ENCODE results near the gene MAPK6.
A peak's percentile ranks its signal among the peaks of the same experiment; 100 is the strongest.
"Not testable (repeated sequence)": the region's sequence is repeated elsewhere in the genome, so short reads cannot be mapped to it uniquely, and the experiment has no call there.

MAPK6 gene

DNA sequence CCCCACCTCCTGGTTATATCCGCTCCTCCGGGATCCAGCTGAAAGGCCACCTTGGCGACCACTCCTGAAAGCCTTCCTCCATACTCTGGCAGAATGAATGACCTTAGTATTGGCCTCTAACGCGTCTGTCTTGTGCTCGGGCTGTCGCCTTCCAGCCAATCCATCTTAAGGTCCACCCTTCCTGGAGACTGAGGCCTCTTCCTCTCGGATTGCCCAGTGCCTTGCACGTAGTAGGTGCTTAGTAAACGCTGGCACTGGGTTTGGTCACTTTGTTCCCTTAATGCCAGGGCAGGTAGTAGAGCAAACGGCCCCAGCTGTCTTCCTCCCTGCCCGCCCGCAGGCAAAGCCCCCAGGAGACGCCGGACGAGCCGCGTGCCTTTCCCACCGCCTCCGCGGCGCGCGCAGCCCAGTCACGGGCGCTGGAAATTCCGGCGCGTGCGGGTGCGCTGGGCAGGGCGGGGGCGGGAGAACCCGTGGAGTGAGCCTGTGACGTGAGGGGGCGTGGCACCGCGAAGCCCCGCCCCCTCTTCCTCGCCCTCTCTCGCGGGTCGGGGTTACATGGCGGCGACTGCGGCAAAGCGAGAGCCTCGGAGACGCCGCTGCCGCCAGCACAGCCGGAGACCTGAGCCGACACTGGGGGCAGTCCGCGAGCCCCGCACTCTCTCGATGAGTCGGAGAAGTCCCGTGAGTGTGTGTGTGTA, at the start of gene MAPK6:
Gene MAPK6, plus strand, starts transcription at position 527 of the 701 bp plus-strand sequence. CDS start 27,242 bp downstream, outside the sequence.
- peak; percentile 85 for DNase-seq

DNA sequence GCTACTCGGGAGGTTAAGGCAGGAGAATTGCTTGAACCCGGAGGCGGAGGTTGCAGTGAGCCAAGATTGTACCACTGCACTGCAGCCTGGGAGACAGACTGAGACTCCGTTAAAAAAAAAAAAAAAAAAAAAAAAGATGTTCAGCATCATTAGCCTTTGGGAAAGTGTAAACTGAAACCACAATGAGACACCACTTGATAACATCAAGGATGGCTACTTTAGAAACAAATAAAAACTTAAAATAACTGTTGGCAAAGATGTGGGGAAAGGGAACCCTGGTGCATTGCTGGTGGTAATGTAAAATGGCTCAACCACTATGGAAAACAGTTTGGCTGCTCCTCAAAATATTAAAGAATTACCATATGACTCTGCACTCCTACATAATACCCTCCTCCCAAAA, 49.3 kb upstream of the MAPK6 start:
- DNase-seq = no peak

DNA sequence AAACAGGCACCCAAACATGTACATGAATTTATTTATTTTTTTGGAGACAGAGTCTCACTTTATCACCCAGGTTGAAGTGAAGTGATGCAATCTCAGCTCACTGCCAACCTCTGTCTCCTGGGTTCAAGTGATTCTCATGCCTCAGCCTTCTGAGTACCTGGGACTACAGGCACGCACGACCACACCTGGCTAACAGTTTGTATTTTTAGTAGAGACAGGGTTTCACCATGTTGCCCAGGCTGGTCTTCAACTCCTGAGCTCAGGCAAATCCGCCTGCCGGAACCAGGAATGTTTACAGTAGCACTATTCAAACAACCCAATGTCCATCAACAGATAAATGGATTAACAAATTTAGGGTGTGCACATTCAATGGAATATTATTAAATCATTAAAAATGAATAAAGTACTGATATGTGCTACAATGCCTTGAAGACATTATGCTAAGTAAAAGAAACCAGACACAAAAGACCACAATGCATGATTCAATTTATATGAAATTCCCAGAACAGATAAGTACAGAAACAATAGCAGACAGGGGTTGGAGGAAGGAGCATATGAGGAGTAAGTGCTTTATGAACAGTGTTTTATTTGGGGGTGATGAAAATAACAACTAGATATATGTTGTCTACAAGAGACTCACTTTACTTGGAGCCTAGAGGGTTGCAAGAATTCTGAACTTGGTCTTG, 48.7 kb upstream of the MAPK6 start:
- DNase-seq = no peak

DNA sequence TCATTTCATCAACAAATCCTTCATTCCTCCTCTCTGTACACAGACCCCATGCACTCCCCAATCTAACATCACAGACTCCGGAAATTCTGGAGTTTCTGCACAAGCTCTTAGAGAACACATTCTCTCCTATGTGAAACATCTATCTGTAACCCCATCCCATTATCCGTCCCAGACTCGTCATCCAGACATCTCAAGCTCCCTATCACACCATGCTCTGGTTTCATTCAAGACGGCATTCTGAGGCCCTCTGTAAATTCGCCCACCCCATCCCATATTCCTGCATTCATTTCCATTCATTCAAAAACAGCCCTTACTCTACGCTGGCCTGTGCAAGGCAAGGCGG, 48.0 kb upstream of the MAPK6 start:
- DNase-seq = no peak

DNA sequence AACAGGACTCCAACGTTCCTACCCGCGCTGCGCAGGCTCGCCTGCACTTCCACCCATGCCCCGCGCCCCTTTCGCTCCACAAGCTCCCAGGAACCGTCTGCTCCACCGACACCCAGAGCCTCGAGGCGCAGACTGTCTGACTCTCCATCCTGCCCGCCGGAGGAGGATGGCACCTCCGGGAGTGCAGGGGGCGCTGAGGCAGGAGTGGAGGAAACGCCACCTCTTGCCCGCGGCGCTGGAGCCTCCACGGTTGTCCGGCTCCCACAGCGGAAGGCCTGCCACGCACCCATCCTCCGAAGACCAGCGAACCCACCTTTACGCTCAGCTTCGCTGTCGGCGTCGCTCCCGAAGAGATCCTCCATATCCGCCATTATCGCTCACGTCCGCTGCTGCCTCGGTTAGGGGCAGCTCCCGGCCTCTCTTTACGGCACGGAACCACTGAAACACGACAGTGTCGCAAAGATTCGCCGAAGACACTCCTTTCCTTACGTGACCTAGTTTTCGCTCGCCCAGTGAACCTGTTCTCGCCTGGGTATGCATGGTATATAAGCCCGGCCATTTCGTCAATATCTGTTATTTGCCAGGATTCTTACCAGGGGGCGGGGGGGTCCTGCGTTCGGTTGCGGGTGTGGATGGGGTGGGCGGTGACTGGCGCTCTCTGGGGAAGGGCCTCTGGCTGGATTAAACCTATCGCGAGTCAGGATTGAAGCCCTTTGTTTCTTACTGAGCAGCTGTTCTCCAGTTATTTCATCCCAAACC, 47.5 kb upstream of the MAPK6 start, which contains the start of gene LEO1:
Gene LEO1, minus strand, starts transcription at position 404 of the 759 bp plus-strand sequence. Its CDS starts 33 bp downstream, at position 371.
- DNase-seq = peak; percentile 96

DNA sequence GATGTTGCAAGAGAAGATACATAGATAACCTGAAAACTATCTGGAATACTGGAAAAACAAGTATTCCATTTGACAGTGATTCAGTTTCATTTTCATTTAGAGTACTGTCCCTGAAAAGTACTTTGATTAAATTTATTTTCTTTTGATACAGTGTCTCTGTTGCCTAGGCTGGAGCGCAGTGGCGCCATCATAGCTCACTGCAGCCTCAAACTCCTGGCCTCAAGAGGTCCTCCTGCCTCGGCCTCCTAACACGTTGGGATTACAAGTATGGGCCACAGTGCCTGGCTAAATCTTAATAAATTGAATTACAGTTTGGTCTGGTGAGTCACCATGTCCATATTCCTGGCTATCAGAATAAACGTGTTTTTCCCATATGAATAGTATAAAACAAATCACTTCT, 45.8 kb upstream of the MAPK6 start:
- DNase-seq = no peak

DNA sequence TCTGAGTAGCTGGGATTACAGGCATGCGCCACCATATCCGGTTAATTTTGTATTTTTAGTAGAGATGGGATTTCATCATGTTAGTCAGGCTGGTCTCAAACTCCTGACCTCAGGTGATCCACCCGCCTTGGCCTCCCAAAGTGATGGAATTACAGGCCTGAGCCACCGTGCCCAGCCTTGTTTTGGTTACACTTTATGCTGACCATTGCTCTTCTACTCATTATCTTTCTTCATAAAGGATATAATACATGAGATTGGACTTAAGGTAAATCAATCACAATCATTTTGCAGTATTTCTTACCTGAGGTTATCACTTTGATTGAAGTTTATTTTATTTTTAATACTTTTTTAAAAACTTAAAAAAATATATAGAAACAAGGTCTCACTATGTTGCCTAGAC, 45.2 kb upstream of the MAPK6 start:
- no peak for DNase-seq

DNA sequence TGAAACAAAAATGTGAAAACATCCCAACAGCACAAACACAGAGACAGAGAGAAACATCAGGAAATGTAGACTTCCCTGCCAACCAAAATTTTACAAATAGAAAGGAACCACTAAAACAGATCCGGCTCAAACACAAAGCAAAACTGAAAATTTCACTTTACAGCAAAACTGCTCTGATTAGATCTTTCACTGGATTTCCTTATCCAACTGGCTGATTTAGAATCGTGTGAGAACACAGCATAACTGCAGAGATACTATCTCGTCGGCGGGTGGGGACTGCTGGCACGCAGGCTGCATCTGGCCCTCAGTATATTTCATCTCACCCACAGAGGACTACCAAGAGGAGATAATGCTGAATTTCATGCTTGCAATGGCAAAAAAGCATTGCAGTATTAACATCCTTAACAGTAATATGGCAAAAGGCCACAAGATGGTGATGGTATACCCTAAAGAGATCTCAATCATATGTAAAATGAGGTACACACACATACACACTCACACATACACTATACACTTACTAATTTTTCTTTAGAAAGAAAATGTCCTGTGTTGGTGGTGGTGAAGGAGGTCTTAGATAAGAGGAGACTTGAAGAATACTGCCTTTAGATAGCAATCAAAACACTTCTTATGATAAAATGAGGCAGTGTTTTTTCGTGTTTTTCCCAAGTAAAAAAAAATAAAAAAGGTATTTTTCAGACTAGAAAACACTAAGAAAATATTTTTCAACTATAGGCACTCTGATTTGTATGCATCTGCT, 36.8 kb upstream of the MAPK6 start:
- DNase-seq = no peak

DNA sequence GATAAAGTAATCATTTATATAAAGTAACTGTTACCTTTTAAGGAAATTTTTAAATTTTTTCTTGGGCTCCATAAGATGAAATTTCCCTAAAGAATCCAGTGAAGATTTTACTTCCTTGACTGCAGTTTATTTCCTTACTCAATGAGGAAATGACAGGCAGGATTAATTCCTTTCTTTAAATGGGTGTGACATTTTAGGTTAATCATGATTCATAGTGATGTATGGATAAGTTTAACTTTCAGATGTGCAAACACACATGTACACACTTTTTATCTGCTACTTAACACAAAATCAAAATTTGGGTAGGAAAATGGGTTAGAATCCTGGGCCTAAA, 36.3 kb upstream of the MAPK6 start:
- no peak for DNase-seq

DNA sequence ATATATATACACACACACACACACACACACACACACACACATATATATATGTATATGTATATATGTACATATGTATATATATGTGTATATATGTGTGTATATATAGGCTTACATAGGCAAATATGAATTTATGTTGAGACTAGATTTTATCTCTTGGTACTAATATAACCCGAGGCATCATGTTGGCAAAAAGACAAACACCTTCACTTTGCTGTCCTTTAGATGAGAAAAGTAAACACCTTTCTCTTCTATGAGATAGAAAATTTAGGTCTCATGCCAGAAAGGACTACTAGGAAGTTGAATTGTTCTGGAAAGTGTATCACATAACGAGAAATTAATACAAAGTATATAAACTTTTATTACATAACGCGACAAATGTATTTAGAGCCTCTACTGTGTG, 27.9 kb upstream of the MAPK6 start:
- no peak for DNase-seq

DNA sequence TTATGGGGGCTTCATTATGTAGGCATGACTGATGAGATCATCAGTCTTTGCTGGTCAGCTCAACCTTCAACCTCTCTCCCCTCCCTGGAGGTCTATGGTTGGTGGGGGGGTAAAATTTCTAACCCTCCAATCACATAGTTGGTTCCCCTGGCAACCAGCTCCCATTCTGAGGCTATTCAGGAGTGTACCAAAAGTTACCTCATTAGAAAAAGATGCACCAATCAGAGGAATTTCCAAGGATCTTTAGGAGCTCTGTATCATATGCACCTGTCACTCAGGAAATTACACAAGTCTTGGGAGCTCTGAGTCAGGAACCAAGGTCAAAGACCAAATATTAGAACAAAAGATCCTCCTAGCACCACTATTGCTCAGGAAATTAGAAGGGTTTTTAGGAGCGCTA, 26.1 kb upstream of the MAPK6 start:
- DNase-seq = no peak

DNA sequence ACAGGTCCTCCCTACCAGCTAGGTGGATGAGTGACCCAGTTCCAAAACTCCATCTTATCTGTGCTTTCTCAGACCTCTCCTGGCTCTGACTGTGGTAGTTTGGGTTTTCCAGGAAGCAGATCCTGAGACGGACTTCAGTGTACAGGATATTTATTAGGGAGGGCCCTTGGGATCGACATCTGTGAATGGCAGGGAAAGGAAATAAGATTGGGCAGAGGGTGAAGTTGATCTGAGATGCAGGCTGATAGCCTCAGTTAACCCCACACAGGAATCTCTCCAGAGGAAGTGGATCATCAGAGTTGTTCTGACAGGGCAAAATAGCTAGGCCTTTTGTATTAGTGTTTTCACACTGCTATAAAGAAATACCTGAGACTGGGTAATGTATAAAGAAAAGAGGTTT, 16.7 kb upstream of the MAPK6 start:
- no peak for DNase-seq

DNA sequence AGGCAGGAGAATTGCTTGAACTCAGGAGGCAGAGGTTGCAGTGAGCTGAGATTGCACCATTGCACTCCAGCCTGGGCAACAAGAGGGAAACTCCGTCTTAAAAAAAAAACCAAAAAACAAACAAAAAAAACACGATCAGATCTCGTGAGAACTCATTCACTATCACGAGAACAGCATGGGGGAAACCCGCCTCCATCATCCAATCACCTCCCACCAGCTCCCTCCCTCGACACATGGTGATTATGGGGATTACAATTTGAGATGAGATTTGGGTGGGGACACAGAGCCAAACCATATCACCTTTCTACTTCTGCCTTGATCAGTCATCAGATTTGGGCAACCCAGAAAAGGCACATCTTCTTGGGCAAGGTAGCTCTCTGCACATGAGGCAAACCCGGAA, 15.9 kb upstream of the MAPK6 start:
- not testable (repeated sequence) for DNase-seq

DNA sequence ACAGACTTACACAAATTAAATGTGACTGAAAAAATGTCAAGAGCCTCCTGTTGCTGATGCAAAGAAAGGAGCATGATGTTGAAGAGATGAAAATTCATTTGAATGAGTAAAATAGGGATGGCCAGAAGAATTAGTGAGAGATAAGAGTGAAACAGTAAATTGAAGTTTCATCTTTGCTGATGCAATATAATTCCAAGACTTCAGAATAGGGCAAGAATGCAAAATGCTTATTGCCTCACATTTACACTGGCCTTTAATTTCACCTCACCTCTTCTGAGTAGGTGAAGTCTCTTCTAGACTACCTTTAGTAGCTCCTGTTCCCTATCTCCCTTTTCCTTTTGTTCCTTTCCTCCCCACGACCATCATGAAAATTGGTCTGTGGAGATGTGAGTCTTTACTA, 15.3 kb upstream of the MAPK6 start:
- no peak for DNase-seq

DNA sequence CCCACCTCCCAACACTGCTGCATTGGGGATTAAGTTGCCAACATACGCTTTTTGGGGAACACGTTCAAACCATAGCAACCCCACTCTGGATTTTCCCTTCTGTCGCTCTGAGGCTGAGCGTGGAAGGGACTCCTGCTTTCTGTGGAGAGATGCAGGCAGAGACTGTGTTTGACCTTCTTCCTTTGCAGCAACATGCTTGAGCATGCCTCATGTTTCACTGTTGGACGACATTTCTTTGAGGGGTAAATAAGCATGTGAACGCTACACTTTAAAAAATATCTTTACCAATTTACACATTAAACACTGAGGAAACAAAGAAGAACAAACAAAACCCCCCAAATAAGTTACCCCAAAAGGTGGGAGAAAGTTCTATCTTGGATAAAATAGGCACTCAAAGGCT, 14.2 kb upstream of the MAPK6 start:
- no peak for DNase-seq

DNA sequence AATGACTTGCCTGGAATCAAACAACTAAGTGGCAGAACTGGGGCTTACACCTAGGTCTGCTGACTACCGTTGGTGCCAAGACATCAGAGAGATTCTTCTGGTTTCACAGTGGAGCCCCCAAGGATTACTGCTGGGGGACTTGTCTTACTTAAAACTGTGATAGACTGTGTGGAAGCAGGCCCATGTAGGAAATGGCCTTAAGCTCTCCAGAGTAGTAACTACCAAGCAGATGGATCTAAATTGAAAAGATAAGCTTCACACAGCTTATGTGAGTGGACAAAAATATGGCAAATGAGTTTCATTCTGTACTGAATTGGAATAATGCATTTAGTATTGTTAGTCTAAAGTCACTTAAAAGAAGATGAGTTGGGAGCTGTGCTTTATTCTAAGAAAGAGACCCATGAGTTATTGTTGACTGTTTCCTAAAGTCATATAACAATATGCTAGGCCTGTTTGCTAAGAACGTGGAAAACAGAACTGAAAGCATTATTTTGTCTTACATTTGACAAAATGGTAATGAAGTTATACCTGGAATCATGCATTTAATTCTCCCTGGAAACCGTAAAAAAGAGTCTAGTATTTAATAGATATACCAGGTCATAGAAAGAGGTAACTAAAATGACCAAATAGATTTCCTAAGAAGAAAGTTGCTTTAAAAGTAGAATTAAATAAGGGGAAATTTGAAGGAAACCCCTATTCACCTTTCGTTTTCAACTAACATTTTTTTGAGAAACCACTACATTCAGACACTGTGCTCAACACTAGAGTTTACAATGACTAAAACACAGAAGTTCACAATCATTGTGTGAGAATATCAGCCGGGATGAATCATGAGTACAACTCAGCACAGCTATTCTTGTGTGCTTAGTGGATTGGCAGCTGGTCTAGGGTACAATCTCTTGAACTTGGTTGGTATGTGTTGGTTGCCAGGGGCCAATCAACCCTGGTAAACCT, 13.0 kb upstream of the MAPK6 start:
- DNase-seq = no peak

DNA sequence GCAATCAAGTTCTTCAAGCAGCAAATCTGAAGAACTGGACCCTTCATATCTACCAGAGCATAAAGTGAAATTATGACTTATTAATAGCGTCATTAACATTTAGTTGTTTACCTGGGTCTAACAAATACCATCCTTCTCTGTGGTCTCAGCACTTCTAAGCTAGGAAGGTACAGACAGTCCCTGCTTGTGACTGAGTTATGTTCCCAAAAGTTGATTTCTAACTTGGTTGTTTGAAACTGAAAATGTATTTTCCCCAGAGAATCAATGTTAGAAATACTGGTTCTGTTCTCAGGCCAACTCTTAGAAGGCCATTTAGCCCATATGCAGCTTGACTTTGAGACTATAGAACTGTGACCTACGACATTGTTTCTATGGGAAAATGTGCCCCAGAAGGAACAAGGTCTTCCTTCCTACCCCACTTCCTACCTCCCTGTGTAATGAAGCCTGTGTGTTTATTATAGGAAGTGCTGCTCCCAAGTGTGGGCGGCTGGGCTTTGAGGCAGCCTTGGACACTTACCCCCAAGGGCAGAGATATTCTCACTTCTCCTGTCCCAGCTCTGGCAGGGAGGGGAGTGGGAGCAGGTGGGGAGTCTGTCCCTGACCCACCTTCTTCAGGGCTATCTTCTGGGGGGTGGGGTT, 12.2 kb upstream of the MAPK6 start:
- DNase-seq = no peak

DNA sequence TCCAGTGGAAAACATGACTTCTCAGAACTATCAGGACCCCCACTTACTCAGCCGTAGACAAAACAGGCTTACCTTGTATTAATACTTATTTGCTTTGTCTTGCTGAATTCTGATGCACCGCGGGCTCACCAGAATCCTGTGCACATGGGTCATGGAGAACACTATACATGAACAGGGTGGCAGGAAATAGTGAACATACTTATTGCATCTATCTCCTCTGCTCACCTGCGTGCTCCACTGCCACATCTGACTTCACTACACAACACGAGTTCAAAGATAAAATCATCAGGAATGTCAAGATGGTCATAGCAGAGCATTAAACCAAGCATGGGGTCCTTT, 10.7 kb upstream of the MAPK6 start:
- no peak for DNase-seq

DNA sequence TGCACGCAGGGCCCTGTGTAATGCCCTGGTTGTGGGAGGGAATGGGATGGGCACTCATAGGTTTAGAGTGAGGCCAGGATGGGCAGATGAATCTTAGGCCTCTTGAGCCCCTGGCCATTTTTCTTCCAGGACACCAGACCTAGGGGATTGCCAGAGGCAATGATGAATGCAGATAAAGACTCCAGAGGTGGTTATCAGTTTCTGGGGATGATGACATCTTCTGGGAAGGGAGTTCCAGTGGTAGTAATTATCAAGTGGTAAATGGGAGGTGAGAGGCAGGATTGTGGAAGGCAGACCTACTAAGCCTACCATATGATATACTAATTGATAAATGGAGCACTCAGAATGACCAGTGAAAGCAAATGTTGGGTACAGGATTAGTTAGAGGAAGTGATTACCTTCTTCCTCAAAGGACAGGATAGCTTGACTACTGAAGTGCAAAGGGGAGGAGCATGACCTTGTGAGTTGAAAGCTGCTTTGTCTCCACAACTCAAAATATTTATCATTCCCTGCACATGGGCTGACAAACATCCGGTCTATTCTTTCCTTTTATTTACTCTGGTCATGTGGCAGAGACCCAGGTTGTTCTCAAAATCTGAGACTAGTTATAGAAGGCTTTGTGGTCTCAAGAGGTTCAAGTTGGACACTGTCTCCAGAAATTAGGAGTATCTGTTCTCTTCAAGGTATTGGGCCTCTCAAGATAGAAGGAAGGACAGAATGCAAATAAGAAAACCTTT, 10.2 kb upstream of the MAPK6 start:
- DNase-seq = no peak

DNA sequence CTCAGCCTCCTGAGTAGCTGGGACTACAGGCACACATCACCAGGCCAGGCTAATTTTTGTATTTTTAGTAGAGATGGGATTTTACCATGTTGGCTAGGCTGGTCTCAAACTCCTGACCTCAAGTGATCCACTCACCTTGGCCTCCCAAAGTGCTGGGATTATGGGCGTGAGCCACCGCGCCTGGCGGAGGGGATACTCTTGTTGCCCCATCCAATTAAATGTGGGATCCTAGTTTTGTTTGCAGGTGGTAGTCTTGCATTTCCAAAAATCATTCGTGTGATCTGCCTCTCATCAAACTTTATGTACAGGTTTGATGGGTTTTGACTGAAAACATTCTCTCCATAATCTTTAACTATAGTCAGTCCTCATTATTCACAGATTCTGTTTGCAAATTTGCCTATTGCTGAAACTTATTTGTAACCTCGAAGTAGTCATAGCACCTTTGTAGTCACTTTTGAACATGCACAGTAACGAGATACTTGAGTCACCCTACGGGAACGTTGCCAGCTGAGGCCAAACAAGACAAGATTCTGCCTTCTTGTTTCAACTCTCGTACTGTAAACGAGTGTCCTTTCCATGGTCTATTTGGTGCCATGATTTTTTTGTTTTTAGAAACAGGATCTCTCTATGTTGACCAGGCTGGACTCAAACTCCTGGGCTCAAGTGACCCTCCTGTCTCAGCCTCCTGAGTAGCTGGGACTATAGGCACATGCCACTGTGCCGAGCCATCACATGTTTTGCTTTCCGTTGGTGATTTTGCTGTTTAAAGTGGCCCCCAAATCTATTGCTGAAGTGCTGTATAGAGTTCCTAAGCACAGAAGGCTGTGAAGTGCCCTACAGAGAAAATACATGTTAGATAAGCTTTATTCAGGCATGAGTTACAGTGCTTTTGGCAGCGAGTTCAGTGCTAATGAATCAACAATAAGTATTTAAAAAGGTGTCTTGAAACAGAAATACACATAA, 8.1 kb upstream of the MAPK6 start:
- no peak for DNase-seq
